DOHH2 (cell line): Measurements from ENCODE around the gene LETM1.

Source experiments
- EZH2phosphoT487 ChIP-seq: fragments of 200-600 bp; sonication (generic); IDR thresholded peaks from 2 replicates; pipeline ENCODE4 v1.6.1; 2017; ENCODE audit warnings: borderline replicate concordance, mild to moderate bottlenecking, antibody characterized with exemption, low read length, moderate library complexity, mixed read lengths
- TF ChIP-seq, protein P1 (sequence below): fragments of 200-600 bp; sonication (generic); IDR thresholded peaks from one replicate; pipeline ENCODE4 v1.5.1; 2014; ENCODE audit warnings: antibody characterized with exemption, mild to moderate bottlenecking, low read depth, low read length; ENCODE audit not compliant: poor library complexity, severe bottlenecking

DNA sequence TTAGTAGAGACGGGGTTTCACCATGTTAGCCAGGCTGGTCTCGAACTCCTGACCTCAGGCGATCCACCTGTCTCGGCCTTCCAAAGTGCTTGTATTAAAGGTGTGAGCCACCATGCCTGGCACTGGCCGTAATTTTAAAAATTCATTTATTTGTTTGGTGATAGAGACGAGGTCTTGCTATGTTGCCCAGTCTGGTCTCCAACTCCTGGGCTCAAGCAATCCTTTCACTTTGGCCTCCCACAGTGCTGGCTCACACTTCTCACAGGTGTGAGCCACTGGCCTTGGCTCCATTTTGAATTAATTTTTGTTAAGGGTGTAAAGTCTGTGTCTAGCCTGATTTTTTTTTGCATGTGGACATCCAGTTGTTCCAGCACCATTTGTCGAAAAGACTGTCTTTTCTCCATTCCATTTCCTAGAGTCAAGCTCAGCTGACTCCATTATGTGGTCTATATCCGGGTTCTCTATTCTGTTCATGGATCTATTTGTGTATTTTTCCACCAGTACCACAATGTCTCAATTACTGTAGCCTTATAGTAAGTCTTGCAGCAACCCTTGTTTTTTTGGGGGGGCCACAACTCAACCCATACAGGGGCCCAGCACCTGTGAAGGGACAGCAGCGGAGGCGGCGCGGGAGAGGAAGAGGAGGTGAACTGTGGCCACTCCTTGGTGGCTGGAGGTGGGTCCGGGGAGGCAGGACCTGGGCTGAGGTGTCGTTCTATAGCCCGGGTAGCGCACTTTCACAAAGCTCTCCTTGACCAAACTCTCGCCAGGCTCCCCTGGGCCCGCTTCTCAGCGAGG lies 13.8 kb upstream of the LETM1 start:
- TF ChIP-seq, protein P1, sequence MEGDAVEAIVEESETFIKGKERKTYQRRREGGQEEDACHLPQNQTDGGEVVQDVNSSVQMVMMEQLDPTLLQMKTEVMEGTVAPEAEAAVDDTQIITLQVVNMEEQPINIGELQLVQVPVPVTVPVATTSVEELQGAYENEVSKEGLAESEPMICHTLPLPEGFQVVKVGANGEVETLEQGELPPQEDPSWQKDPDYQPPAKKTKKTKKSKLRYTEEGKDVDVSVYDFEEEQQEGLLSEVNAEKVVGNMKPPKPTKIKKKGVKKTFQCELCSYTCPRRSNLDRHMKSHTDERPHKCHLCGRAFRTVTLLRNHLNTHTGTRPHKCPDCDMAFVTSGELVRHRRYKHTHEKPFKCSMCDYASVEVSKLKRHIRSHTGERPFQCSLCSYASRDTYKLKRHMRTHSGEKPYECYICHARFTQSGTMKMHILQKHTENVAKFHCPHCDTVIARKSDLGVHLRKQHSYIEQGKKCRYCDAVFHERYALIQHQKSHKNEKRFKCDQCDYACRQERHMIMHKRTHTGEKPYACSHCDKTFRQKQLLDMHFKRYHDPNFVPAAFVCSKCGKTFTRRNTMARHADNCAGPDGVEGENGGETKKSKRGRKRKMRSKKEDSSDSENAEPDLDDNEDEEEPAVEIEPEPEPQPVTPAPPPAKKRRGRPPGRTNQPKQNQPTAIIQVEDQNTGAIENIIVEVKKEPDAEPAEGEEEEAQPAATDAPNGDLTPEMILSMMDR: no peak
- TF ChIP-seq EZH2phosphoT487: no peak
